PC-9 (cell line): Measurements from ENCODE around the gene INVS. TPM values are rescaled to one million over a fixed set of nuclear protein-coding genes. Genes with fewer than 3 reads are reported as not detected.

Source experiments
- BruUV-seq: library from RNA; stranded (reverse); fragments of 400-500 nt; replicated peaks from 2 replicates; lab custom pipeline; 2021; lab: Mats Ljungman, UMichigan
- CTCF ChIA-PET: fragments of 300-600 bp; sonication (Branson Sonifier 250); formaldehyde crosslinking; loops from one replicate; lab custom pipeline; 2022; ENCODE audit warnings: antibody characterized with exemption; lab: Charles Lee
- POLR2A ChIA-PET: fragments of 300-600 bp; sonication (Branson Sonifier 250); formaldehyde crosslinking; loops from one replicate; lab custom pipeline; 2022; ENCODE audit warnings: antibody characterized with exemption; ENCODE audit not compliant: unreplicated experiment; lab: Charles Lee
- DNase-seq, 2 experiments: peaks; one replicate each; pipeline versions ENCODE4 v3.0.0 to v3.0.0-alpha.2; 2015 to 2022; ENCODE audit warnings: mixed read lengths in 1 of 2
- H2AFZ ChIP-seq: fragments of 200-600 bp; sonication (generic); 2 replicates; pipeline ENCODE4 v1.8.1; 2017; ENCODE audit warnings: antibody characterized with exemption
- H3F3A ChIP-seq: fragments of 200-600 bp; sonication (generic); 2 replicates; pipeline ENCODE4 v1.8.1; 2017; ENCODE audit warnings: antibody characterized with exemption, mild to moderate bottlenecking, low read depth; ENCODE audit not compliant: insufficient read depth
- H3K27ac ChIP-seq: fragments of 200-600 bp; sonication (generic); 2 replicates; pipeline ENCODE4 v1.6.1; 2016; ENCODE audit warnings: mixed run types
- H3K27me3 ChIP-seq: fragments of 200-600 bp; sonication (generic); 2 replicates; pipeline ENCODE4 v1.6.1; 2016; ENCODE audit warnings: low read depth, mixed run types; ENCODE audit not compliant: insufficient read depth
- H3K36me3 ChIP-seq: fragments of 200-600 bp; sonication (generic); 2 replicates; pipeline ENCODE4 v1.6.1; 2016; ENCODE audit warnings: low read depth, mixed run types
- H3K4me1 ChIP-seq: fragments of 200-600 bp; sonication (generic); replicated peaks from 2 replicates; pipeline ENCODE4 v1.6.1; 2016; ENCODE audit warnings: mixed run types; ENCODE audit not compliant: insufficient read depth
- H3K4me2 ChIP-seq: fragments of 200-600 bp; sonication (generic); 2 replicates; pipeline ENCODE4 v1.6.1; 2017; ENCODE audit warnings: mixed run types
- H3K4me3 ChIP-seq: fragments of 200-600 bp; sonication (generic); 2 replicates; pipeline ENCODE4 v1.6.1; 2016; ENCODE audit warnings: mixed run types
- H3K79me2 ChIP-seq: fragments of 200-600 bp; sonication (generic); 2 replicates; pipeline ENCODE4 v1.6.1; 2017; ENCODE audit warnings: low read depth, mixed run types
- H3K9me2 ChIP-seq: fragments of 200-600 bp; sonication (generic); 2 replicates; pipeline ENCODE4 v1.8.1; 2017; ENCODE audit warnings: mild to moderate bottlenecking; ENCODE audit not compliant: insufficient read depth
- H3K9me3 ChIP-seq: fragments of 200-600 bp; sonication (generic); 2 replicates; pipeline ENCODE4 v1.8.1; 2016; ENCODE audit warnings: low read depth; ENCODE audit not compliant: insufficient read depth
- H4K20me1 ChIP-seq: fragments of 200-600 bp; sonication (generic); 2 replicates; pipeline ENCODE4 v1.8.1; 2017; ENCODE audit not compliant: insufficient read depth
- CTCF ChIP-seq: fragments of 200-600 bp; sonication (generic); conservative IDR thresholded peaks from 2 replicates; pipeline ENCODE4 v1.6.1; 2017; ENCODE audit warnings: mixed run types, antibody characterized with exemption, mild to moderate bottlenecking, moderate library complexity
- EZH2 ChIP-seq: fragments of 200-600 bp; sonication (generic); IDR thresholded peaks from 2 replicates; pipeline ENCODE4 v1.8.0; 2017; ENCODE audit warnings: antibody characterized with exemption, low read depth
- intact Hi-C: fragments of 100-400 bp; cut with micrococcal nuclease; formaldehyde crosslinking; loops from one replicate; pipeline ENCODE4 v1.10.0; 2022; ENCODE audit not compliant: unreplicated experiment
- total RNA-seq: library from RNA; stranded (reverse); gene quantifications from 2 replicates; pipeline ENCODE4 v1.2.3, GENCODE V29; 2021

Gene INVS
- total RNA-seq, 1 experiment from 2014 or later: 24.0 TPM

GRCh38 chr9:100217536-100217935, 118.5 kb downstream of the INVS start:
- Histone ChIP-seq H3K9me2 (no peaks in the 10 kb centered on the region), H4K20me1 (peaks cover 6% of the 10 kb centered on the region; the same call in 1 of the 2 replicates), H3K9me3 (no peaks in the 10 kb centered on the region), H3K36me3 (no peaks in the 10 kb centered on the region), H3K4me1 (no peaks in the 10 kb centered on the region), H3K79me2 (no peaks in the 10 kb centered on the region), H3K4me3 (no peak overlapping the region), H3K27ac (no peak overlapping the region), H2AFZ (no peak overlapping the region), H3F3A (no peaks in the 10 kb centered on the region), H3K27me3 (no peaks in the 10 kb centered on the region), H3K4me2 (no peak overlapping the region)
- DNase-seq: no peak
- ChIA-PET CTCF (no interaction called here), POLR2A (interaction anchor here (0.6 kb wide), 1 partner anchor 614 kb away, joined by 3 read pairs; no protein-coding TSS in a partner anchor)
- intact Hi-C loops: no loop called here
- no TSS peak for BruUV-seq
- TF ChIP-seq CTCF (no peak), EZH2 (no peak)

DNA sequence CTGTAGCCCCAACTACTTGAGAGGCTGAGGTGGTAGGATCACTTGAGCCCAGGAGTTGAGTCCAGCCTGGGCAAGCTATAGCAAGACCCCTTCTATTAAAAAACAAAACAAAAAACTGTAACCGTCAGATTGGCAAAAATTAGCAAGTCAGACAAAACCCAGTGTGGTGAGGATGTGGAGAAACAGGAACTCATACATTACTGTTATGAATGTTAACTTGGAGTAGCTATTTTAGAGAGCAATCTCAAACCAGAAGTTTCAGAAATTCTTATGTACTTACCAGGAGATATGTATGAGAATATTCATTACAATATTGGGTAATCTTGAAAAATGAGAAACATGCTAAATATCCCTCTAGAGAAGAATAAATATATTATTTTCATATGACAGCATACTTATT, 120.3 kb downstream of the INVS start:
- ChIA-PET POLR2A (no interaction called here), CTCF (no interaction called here)
- no TSS peak for BruUV-seq
- Histone ChIP-seq H3K9me3 (no peaks in the 10 kb centered on the region), H4K20me1 (peaks cover 6% of the 10 kb centered on the region; the same call in 1 of the 2 replicates), H3K36me3 (no peaks in the 10 kb centered on the region), H3K4me1 (no peaks in the 10 kb centered on the region), H3F3A (no peaks in the 10 kb centered on the region), H3K4me3 (no peak overlapping the region), H3K9me2 (no peaks in the 10 kb centered on the region), H3K79me2 (no peaks in the 10 kb centered on the region), H3K4me2 (no peak overlapping the region), H3K27me3 (no peaks in the 10 kb centered on the region), H2AFZ (no peak overlapping the region), H3K27ac (no peak overlapping the region)
- no peak for DNase-seq
- intact Hi-C loops: no loop called here
- TF ChIP-seq EZH2: no peak
- no peak for TF ChIP-seq CTCF

DNA sequence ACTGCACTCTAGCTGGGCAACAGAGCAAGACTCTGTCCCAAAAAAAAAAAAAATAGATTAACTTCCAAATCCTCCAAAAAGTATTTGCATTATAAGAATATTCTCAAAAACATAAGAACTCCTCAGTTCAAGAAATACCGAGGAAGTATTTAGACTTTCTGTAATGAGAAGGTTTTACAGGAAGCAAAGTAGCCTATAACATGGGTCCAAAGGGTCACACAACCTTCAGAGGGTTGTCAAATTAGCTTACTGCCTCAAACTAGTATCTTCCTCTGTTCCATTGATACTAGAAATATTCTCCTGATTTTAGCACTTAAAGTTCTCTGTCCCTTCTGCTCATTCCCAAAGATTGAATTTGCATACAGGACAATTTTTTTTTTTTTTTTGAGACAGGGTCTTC, 121.9 kb downstream of the INVS start:
- TF ChIP-seq EZH2: no peak
- no peak for TF ChIP-seq CTCF
- no peaks in the 10 kb centered on the region for H3K4me1 ChIP-seq
- H2AFZ ChIP-seq: no peak overlapping the region
- ChIA-PET POLR2A (no interaction called here), CTCF (interaction anchor here (0.7 kb wide), 2 partner anchors 10 to 104 kb away, joined by 3 to 6 read pairs; no protein-coding TSS in a partner anchor)
- no peaks in the 10 kb centered on the region for H3F3A ChIP-seq
- H3K27ac ChIP-seq: no peak overlapping the region
- no peaks in the 10 kb centered on the region for H3K27me3 ChIP-seq
- no peak for DNase-seq
- H4K20me1 ChIP-seq: peaks cover 6% of the 10 kb centered on the region; the same call in 1 of the 2 replicates
- no peak overlapping the region for H3K4me2 ChIP-seq
- H3K4me3 ChIP-seq: no peak overlapping the region
- intact Hi-C loops: loop anchor here (2.0 to 10.0 kb wide), 4 partner anchors 374 to 1036 kb away; no protein-coding TSS in a partner anchor
- H3K9me2 ChIP-seq: no peaks in the 10 kb centered on the region
- no TSS peak for BruUV-seq
- H3K9me3 ChIP-seq: no peaks in the 10 kb centered on the region
- H3K79me2 ChIP-seq: no peaks in the 10 kb centered on the region
- 0 out of 2 replicates have a peak, but pooled peaks cover under 1% of the 10 kb centered on the region for H3K36me3 ChIP-seq
